Measurements from ENCODE around the gene FOLR2.

Gene FOLR2

GRCh38 chr11:72244060-72244360 is 27.4 kb downstream of the FOLR2 start, which contains the start of gene PHOX2A:
TSS of gene PHOX2A (minus strand) at chr11:72244176. CDS start at chr11:72244004, 172 bp downstream.
- H3K36me3 ChIP-seq, result no peaks in the 10 kb centered on the region
- no peaks in the 10 kb centered on the region for H3K9me3 ChIP-seq
- no peak within 1 kb of the TSS for H3K27ac ChIP-seq
- intact Hi-C loops (cut with DNase I; ENCODE audit: low total_unique reads), result no loop called here
- peaks cover 0 to 38% (median 31%) of the 10 kb centered on the region in 4 donors for H3K4me1 ChIP-seq
- no peak for DNase-seq
- TF ChIP-seq CTCF (IDR thresholded peaks at IDR 0.05), result no peak
- peaks cover 12 to 76% of the 10 kb centered on the region in 2 donors for H3K27me3 ChIP-seq
- peak within 1 kb of the TSS in 1 of 2 donors; percentile 10 for H3K4me3 ChIP-seq

- Histone ChIP-seq H3K9me3 (no peaks in the 10 kb centered on the region), H3K36me3 (no peaks in the 10 kb centered on the region), H3K4me1 (peaks cover 0 to 32% (median 25%) of the 10 kb centered on the region in 4 donors), H3K27ac (no peak overlapping the region), H3K4me3 (peak overlapping the region in 1 of 2 donors; percentile 10), H3K27me3 (peaks cover 12 to 79% of the 10 kb centered on the region in 2 donors)
- DNase-seq, result no peak
- intact Hi-C loops (cut with DNase I; ENCODE audit: low total_unique reads), result no loop called here
- TF ChIP-seq CTCF (IDR thresholded peaks at IDR 0.05), result no peak
Observed at GRCh38 chr11:72244361-72245262, 28.0 kb downstream of the FOLR2 start.

- intact Hi-C loops (cut with DNase I; ENCODE audit: low total_unique reads), result no loop called here
- Histone ChIP-seq H3K9me3 (no peaks in the 10 kb centered on the region), H3K27ac (no peak overlapping the region), H3K36me3 (no peaks in the 10 kb centered on the region), H3K4me1 (peaks cover 0 to 25% (median 19%) of the 10 kb centered on the region in 4 donors), H3K4me3 (no peak overlapping the region), H3K27me3 (peaks cover 12 to 85% of the 10 kb centered on the region in 2 donors)
- DNase-seq, result no peak
- TF ChIP-seq CTCF (IDR thresholded peaks at IDR 0.05), result no peak
Observed at GRCh38 chr11:72245263-72245816, 28.7 kb downstream of the FOLR2 start.

GRCh38 chr11:72247584-72247983 is 31.0 kb downstream of the FOLR2 start:
- H3K9me3 ChIP-seq, result no peaks in the 10 kb centered on the region
- intact Hi-C loops (cut with DNase I; ENCODE audit: low total_unique reads), result no loop called here
- no peaks in the 10 kb centered on the region for H3K36me3 ChIP-seq
- no peak overlapping the region for H3K27ac ChIP-seq
- no peak for DNase-seq
- no peak for TF ChIP-seq CTCF (IDR thresholded peaks at IDR 0.05)
- H3K4me1 ChIP-seq, result peaks cover 0 to 15% (median 12%) of the 10 kb centered on the region in 4 donors
- H3K4me3 ChIP-seq, result no peak overlapping the region
- peaks cover 12 to 82% of the 10 kb centered on the region in 2 donors for H3K27me3 ChIP-seq

- TF ChIP-seq CTCF (IDR thresholded peaks at IDR 0.05), result no peak
- Histone ChIP-seq H3K4me3 (no peak overlapping the region), H3K36me3 (no peaks in the 10 kb centered on the region), H3K9me3 (no peaks in the 10 kb centered on the region), H3K4me1 (peaks cover 0 to under 1% (median 0%) of the 10 kb centered on the region in 4 donors), H3K27ac (no peak overlapping the region), H3K27me3 (peaks cover 2 to 72% of the 10 kb centered on the region in 2 donors)
- intact Hi-C loops (cut with DNase I; ENCODE audit: low total_unique reads), result no loop called here
- no peak for DNase-seq
Observed at GRCh38 chr11:72249961-72250360, 33.4 kb downstream of the FOLR2 start.
